ENCODE results near the gene FCAR.
"Not testable (repeated sequence)": the region's sequence is repeated elsewhere in the genome, so short reads cannot be mapped to it uniquely, and the experiment has no call there.

- TF ChIP-seq, protein P1, sequence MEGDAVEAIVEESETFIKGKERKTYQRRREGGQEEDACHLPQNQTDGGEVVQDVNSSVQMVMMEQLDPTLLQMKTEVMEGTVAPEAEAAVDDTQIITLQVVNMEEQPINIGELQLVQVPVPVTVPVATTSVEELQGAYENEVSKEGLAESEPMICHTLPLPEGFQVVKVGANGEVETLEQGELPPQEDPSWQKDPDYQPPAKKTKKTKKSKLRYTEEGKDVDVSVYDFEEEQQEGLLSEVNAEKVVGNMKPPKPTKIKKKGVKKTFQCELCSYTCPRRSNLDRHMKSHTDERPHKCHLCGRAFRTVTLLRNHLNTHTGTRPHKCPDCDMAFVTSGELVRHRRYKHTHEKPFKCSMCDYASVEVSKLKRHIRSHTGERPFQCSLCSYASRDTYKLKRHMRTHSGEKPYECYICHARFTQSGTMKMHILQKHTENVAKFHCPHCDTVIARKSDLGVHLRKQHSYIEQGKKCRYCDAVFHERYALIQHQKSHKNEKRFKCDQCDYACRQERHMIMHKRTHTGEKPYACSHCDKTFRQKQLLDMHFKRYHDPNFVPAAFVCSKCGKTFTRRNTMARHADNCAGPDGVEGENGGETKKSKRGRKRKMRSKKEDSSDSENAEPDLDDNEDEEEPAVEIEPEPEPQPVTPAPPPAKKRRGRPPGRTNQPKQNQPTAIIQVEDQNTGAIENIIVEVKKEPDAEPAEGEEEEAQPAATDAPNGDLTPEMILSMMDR (conservative IDR thresholded peaks at IDR 0.05): not testable (repeated sequence)
- not testable (repeated sequence) for TF ChIP-seq EZH2 (IDR thresholded peaks at IDR 0.05; ENCODE audit: low read depth)
These were observed 23.9 kb upstream of the FCAR start, which contains the start of gene KIR3DL2 for GRCh38 chr19:54850061-54850640.

Data from PC-9 (cell line).